Hematopoietic multipotent progenitor cell treated with erythropoietin and hydrocortisone succinate and interleukin-3 and kit ligand, for 4 days (in vitro differentiated cells): Measurements from ENCODE around the gene CDK4.
"Not testable (repeated sequence)": the region's sequence is repeated elsewhere in the genome, so short reads cannot be mapped to it uniquely, and the experiment has no call there.

ENCODE experiments used
- DNase-seq: peaks from one replicate; pipeline ENCODE4 v3.0.0-alpha.2; 2015

The CDK4 gene

GRCh38 chr12:57751788-57752667 lies at the start of gene CDK4:
Gene CDK4, minus strand, starts transcription at chr12:57752310. Its CDS starts 593 bp downstream, at chr12:57751717.
- DNase-seq: peak; percentile 100

GRCh38 chr12:57800965-57801364 lies 48.9 kb upstream of the CDK4 start:
- DNase-seq: no peak

GRCh38 chr12:57797933-57798332 lies 45.8 kb upstream of the CDK4 start:
- no peak for DNase-seq

- DNase-seq: no peak
These were observed 44.9 kb upstream of the CDK4 start for GRCh38 chr12:57796996-57797395.

GRCh38 chr12:57795354-57795753 lies 43.2 kb upstream of the CDK4 start:
- DNase-seq: no peak

- DNase-seq: no peak
These were observed 41.8 kb upstream of the CDK4 start for GRCh38 chr12:57793920-57794319.

- DNase-seq: no peak
These were observed 31.8 kb upstream of the CDK4 start for GRCh38 chr12:57783861-57784260.

- no peak for DNase-seq
These were observed 31.3 kb upstream of the CDK4 start for GRCh38 chr12:57783466-57783801.

GRCh38 chr12:57782608-57783465 lies 30.7 kb upstream of the CDK4 start, which contains the start of gene TSFM:
Gene TSFM, plus strand, starts transcription at chr12:57782787. Its CDS starts 15 bp downstream, at chr12:57782802.
- DNase-seq: peak; percentile 98

- no peak for DNase-seq
These were observed 30.1 kb upstream of the CDK4 start for GRCh38 chr12:57782243-57782607.

GRCh38 chr12:57781801-57782200 lies 29.7 kb upstream of the CDK4 start:
- DNase-seq: no peak

GRCh38 chr12:57781244-57781643 lies 29.1 kb upstream of the CDK4 start:
- DNase-seq: peak; percentile 60

- no peak for DNase-seq
These were observed 28.3 kb upstream of the CDK4 start for GRCh38 chr12:57780284-57780897.

GRCh38 chr12:57779736-57780135 lies 27.6 kb upstream of the CDK4 start:
- DNase-seq: no peak

- no peak for DNase-seq
These were observed 25.8 kb upstream of the CDK4 start for GRCh38 chr12:57777911-57778310.

GRCh38 chr12:57777367-57777766 lies 25.3 kb upstream of the CDK4 start:
- no peak for DNase-seq

GRCh38 chr12:57776247-57776587 lies 24.1 kb upstream of the CDK4 start:
- DNase-seq: no peak

- DNase-seq: peak; percentile 51
These were observed 23.6 kb upstream of the CDK4 start for GRCh38 chr12:57775563-57776246.

GRCh38 chr12:57775044-57775443 lies 22.9 kb upstream of the CDK4 start:
- DNase-seq: no peak

- DNase-seq: not testable (repeated sequence)
These were observed 22.5 kb upstream of the CDK4 start for GRCh38 chr12:57774634-57775033.

- DNase-seq: peak; percentile 78
These were observed 20.6 kb upstream of the CDK4 start, which contains the start of gene EEF1AKMT3 for GRCh38 chr12:57772429-57773322. Gene EEF1AKMT3, plus strand, starts transcription at chr12:57772614. Its CDS starts 111 bp downstream, at chr12:57772725.
